HEK293 (cell line): ENCODE measurements around the gene LIPN.

ENCODE experiments used
- CTCF ChIA-PET: fragments of 350-600 bp; formaldehyde crosslinking; extraction: SDS; loops from one replicate; lab custom pipeline; 2021; ENCODE audit warnings: antibody characterized with exemption; lab: Yijun Ruan, JAX
- POLR2A ChIA-PET: fragments of 300-600 bp; formaldehyde crosslinking; extraction: SDS; loops from one replicate; lab custom pipeline; 2020; ENCODE audit warnings: antibody characterized with exemption, inconsistent platforms; lab: Yijun Ruan, JAX
- H3K27ac ChIP-seq: fragments of 200-500 bp; sonication (Bioruptor generic); 2 replicates; pipeline ENCODE4 v1.5.1; 2014; ENCODE audit warnings: low read depth, low read length, control low read depth, inconsistent platforms; ENCODE audit errors: extremely low read depth
- H3K36me3 ChIP-seq, 2 experiments: fragments of 200-500 bp in 1 of 2; sonication (Bioruptor generic) in 1 of 2; 1 replicate in 1 of 2; 2 replicates in 1 of 2; pipeline ENCODE4 v1.5.1; 2014 to 2017; ENCODE audit warnings: inconsistent platforms in 2 of 2, low read length in 2 of 2; ENCODE audit not compliant: control insufficient read depth in 2 of 2, insufficient read depth in 1 of 2
- H3K4me1 ChIP-seq: fragments of 200-500 bp; sonication (Bioruptor generic); 2 replicates; pipeline ENCODE4 v1.5.1; 2014; ENCODE audit warnings: mild to moderate bottlenecking, low read length, inconsistent platforms; ENCODE audit not compliant: control insufficient read depth, insufficient read depth
- H3K4me3 ChIP-seq: 2 replicates; pipeline ENCODE4 v1.5.1; 2011; ENCODE audit warnings: low read depth, mild to moderate bottlenecking, control low read depth, low read length, moderate library complexity
- H3K9me3 ChIP-seq: fragments of 200-500 bp; sonication (Bioruptor generic); 2 replicates; pipeline ENCODE4 v1.5.1; 2014; ENCODE audit warnings: low read depth, low read length, inconsistent platforms; ENCODE audit not compliant: control insufficient read depth, insufficient read depth
- EGR2 ChIP-seq: fragments of 450-650 bp; formaldehyde crosslinking; IDR thresholded peaks from 2 replicates; pipeline ENCODE4 v1.5.1; 2016; ENCODE audit warnings: low read depth, missing biosample characterization, missing genetic modification characterization
- HOXC10 ChIP-seq: sonication (generic); formaldehyde crosslinking; IDR thresholded peaks from 2 replicates; pipeline ENCODE4 v1.8.1; 2023; ENCODE audit warnings: mild to moderate bottlenecking, missing genetic modification reagents
- HOXD13 ChIP-seq: sonication (generic); formaldehyde crosslinking; IDR thresholded peaks from 2 replicates; pipeline ENCODE4 v1.8.0; 2022; ENCODE audit warnings: missing genetic modification reagents, borderline replicate concordance
- MYNN ChIP-seq: fragments of 450-650 bp; formaldehyde crosslinking; IDR thresholded peaks from 2 replicates; pipeline ENCODE4 v1.5.1; 2016; ENCODE audit warnings: missing biosample characterization, missing genetic modification characterization, borderline replicate concordance
- SCRT2 ChIP-seq: fragments of 450-650 bp; formaldehyde crosslinking; IDR thresholded peaks from 2 replicates; pipeline ENCODE4 v1.5.1; 2016; ENCODE audit warnings: missing biosample characterization, missing genetic modification characterization
- ZFP3 ChIP-seq: fragments of 450-650 bp; formaldehyde crosslinking; IDR thresholded peaks from 2 replicates; pipeline ENCODE4 v1.5.1; 2016; ENCODE audit warnings: low read depth, missing biosample characterization, missing genetic modification characterization
- ZFP37 ChIP-seq: fragments of 450-650 bp; formaldehyde crosslinking; IDR thresholded peaks from 2 replicates; pipeline ENCODE4 v1.5.1; 2016; ENCODE audit warnings: missing biosample characterization, missing genetic modification characterization
- ZNF112 ChIP-seq: fragments of 450-650 bp; formaldehyde crosslinking; IDR thresholded peaks from 2 replicates; pipeline ENCODE4 v1.5.0; 2017; ENCODE audit warnings: missing biosample characterization, missing genetic modification characterization
- ZNF155 ChIP-seq: fragments of 450-650 bp; formaldehyde crosslinking; IDR thresholded peaks from 2 replicates; pipeline ENCODE4 v1.5.1; 2016; ENCODE audit warnings: missing biosample characterization, missing genetic modification characterization
- ZNF174 ChIP-seq: fragments of 450-650 bp; formaldehyde crosslinking; IDR thresholded peaks from 2 replicates; pipeline ENCODE4 v1.5.0; 2017; ENCODE audit warnings: missing biosample characterization, mild to moderate bottlenecking, missing genetic modification characterization
- ZNF391 ChIP-seq: fragments of 450-650 bp; formaldehyde crosslinking; IDR thresholded peaks from 2 replicates; pipeline ENCODE4 v1.5.1; 2016; ENCODE audit warnings: low read depth, missing biosample characterization, missing genetic modification characterization, borderline replicate concordance
- ZNF521 ChIP-seq: fragments of 450-650 bp; formaldehyde crosslinking; IDR thresholded peaks from 2 replicates; pipeline ENCODE4 v1.5.1; 2017; ENCODE audit warnings: missing biosample characterization, mild to moderate bottlenecking, missing genetic modification characterization
- ZNF529 ChIP-seq: fragments of 450-650 bp; formaldehyde crosslinking; IDR thresholded peaks from 2 replicates; pipeline ENCODE4 v1.5.1; 2017; ENCODE audit warnings: missing genetic modification characterization, missing biosample characterization; ENCODE audit not compliant: insufficient replicate concordance
- ZNF544 ChIP-seq: fragments of 450-650 bp; formaldehyde crosslinking; IDR thresholded peaks from 2 replicates; pipeline ENCODE4 v1.5.0; 2017; ENCODE audit warnings: missing biosample characterization, missing genetic modification characterization
- ZNF571 ChIP-seq: fragments of 450-650 bp; formaldehyde crosslinking; IDR thresholded peaks from 2 replicates; pipeline ENCODE4 v1.5.0; 2017; ENCODE audit warnings: missing biosample characterization, missing genetic modification characterization
- ZNF670 ChIP-seq: fragments of 450-650 bp; formaldehyde crosslinking; IDR thresholded peaks from 2 replicates; pipeline ENCODE4 v1.5.1; 2016; ENCODE audit warnings: missing biosample characterization, missing genetic modification characterization, low read depth
- ZNF677 ChIP-seq: fragments of 450-650 bp; IDR thresholded peaks from 2 replicates; pipeline ENCODE4 v1.5.0; 2018; ENCODE audit warnings: missing biosample characterization, mild to moderate bottlenecking, missing genetic modification characterization, moderate library complexity
- ZNF792 ChIP-seq: fragments of 450-650 bp; formaldehyde crosslinking; IDR thresholded peaks from 2 replicates; pipeline ENCODE4 v1.5.1; 2016; ENCODE audit warnings: missing biosample characterization, missing genetic modification characterization
- ZSCAN16 ChIP-seq: fragments of 450-650 bp; formaldehyde crosslinking; IDR thresholded peaks from 2 replicates; pipeline ENCODE4 v1.5.1; 2016; ENCODE audit warnings: missing biosample characterization, missing genetic modification characterization
- ZSCAN30 ChIP-seq: fragments of 450-650 bp; IDR thresholded peaks from 2 replicates; pipeline ENCODE4 v1.5.1; 2018; ENCODE audit warnings: missing biosample characterization, mild to moderate bottlenecking, missing genetic modification characterization, moderate library complexity
- ZXDB ChIP-seq: fragments of 450-650 bp; formaldehyde crosslinking; IDR thresholded peaks from 2 replicates; pipeline ENCODE4 v1.5.1; 2016; ENCODE audit warnings: missing biosample characterization, missing genetic modification characterization
- TF ChIP-seq, protein P1 (sequence below): fragments of 450-650 bp; formaldehyde crosslinking; IDR thresholded peaks from 2 replicates; pipeline ENCODE4 v1.5.1; 2017; ENCODE audit warnings: missing biosample characterization, missing genetic modification characterization
- TF ChIP-seq, protein P2 (sequence below): fragments of 450-650 bp; formaldehyde crosslinking; IDR thresholded peaks from 2 replicates; pipeline ENCODE4 v1.5.1; 2016; ENCODE audit warnings: missing biosample characterization, missing genetic modification characterization
- TF ChIP-seq, protein P3 (sequence below): fragments of 450-650 bp; formaldehyde crosslinking; IDR thresholded peaks from 2 replicates; pipeline ENCODE4 v1.5.1; 2016; ENCODE audit warnings: missing biosample characterization, missing genetic modification characterization
- TF ChIP-seq, protein P4 (sequence below): fragments of 450-650 bp; formaldehyde crosslinking; conservative IDR thresholded peaks from 2 replicates; pipeline ENCODE4 v1.5.1; 2016; ENCODE audit warnings: low read depth, missing biosample characterization, missing genetic modification characterization
- TF ChIP-seq, protein P5 (sequence below): fragments of 450-650 bp; formaldehyde crosslinking; IDR thresholded peaks from 2 replicates; pipeline ENCODE4 v1.5.1; 2017; ENCODE audit warnings: missing biosample characterization, missing genetic modification characterization

Gene LIPN

DNA sequence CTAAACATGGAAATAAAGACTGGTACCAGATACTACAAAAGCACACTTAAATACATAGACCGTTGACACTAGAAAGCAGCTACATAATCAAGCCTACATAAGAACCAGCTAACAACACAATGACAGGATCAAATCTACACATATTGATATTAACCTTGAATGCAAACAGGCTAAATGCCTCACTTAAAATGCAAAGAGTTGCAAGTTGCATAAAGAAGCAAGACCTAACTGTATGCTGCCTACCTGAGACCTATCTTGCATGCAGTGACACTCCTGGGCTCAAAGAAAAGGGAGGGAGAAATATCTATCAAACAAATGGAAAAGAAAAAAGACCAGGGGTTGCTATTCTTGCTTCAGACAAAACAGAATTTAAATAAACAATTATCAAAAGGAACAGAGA, 14.2 kb upstream of the LIPN start (continued):
- no peak for TF ChIP-seq ZNF677
- TF ChIP-seq ZNF529 (tag by site-specific recombination), result peak; percentile 64
- no peak for TF ChIP-seq ZNF174 (tag by site-specific recombination)
- no peak for TF ChIP-seq ZFP3 (tag by site-specific recombination)
- no peak for TF ChIP-seq ZNF521 (tag by site-specific recombination)
- TF ChIP-seq MYNN (tag by site-specific recombination), result no peak
- TF ChIP-seq, protein P1, sequence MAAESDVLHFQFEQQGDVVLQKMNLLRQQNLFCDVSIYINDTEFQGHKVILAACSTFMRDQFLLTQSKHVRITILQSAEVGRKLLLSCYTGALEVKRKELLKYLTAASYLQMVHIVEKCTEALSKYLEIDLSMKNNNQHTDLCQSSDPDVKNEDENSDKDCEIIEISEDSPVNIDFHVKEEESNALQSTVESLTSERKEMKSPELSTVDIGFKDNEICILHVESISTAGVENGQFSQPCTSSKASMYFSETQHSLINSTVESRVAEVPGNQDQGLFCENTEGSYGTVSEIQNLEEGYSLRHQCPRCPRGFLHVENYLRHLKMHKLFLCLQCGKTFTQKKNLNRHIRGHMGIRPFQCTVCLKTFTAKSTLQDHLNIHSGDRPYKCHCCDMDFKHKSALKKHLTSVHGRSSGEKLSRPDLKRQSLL (tag by site-specific recombination), result no peak
- TF ChIP-seq, protein P2, sequence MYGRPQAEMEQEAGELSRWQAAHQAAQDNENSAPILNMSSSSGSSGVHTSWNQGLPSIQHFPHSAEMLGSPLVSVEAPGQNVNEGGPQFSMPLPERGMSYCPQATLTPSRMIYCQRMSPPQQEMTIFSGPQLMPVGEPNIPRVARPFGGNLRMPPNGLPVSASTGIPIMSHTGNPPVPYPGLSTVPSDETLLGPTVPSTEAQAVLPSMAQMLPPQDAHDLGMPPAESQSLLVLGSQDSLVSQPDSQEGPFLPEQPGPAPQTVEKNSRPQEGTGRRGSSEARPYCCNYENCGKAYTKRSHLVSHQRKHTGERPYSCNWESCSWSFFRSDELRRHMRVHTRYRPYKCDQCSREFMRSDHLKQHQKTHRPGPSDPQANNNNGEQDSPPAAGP (tag by site-specific recombination), result no peak
- TF ChIP-seq ZNF670 (tag by site-specific recombination), result no peak

DNA sequence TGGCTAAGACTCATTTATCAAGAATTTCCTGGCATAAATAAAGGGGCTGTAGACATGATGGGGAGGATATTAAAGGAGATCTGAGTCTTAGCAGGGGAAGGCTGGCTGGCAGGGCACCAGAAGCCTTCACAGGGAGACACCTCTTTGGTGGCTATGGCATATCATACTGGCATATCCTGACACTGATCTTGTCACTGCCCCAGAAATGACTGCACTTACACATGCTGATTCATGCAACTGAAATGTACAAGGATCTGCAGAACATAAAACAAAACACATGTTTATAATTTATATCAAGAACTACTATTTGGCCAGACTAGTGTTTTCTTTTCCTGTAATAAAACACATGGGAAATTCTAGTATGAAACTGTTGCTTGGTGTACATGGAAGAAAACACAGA, 5.5 kb upstream of the LIPN start:
- Histone ChIP-seq H3K4me1 (no peaks in the 10 kb centered on the region), H3K27ac (no peak overlapping the region), H3K9me3 (no peaks in the 10 kb centered on the region), H3K4me3 (no peak overlapping the region), H3K36me3 (no peaks in the 10 kb centered on the region)
- no peak for TF ChIP-seq ZNF112
- TF ChIP-seq, protein P3, sequence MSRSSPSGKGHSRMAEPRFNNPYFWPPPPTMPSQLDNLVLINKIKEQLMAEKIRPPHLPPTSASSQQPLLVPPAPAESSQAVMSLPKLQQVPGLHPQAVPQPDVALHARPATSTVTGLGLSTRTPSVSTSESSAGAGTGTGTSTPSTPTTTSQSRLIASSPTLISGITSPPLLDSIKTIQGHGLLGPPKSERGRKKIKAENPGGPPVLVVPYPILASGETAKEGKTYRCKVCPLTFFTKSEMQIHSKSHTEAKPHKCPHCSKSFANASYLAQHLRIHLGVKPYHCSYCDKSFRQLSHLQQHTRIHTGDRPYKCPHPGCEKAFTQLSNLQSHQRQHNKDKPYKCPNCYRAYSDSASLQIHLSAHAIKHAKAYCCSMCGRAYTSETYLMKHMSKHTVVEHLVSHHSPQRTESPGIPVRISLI (tag by site-specific recombination), result no peak
- TF ChIP-seq ZNF544, result no peak
- TF ChIP-seq ZSCAN16 (tag by site-specific recombination), result no peak
- no peak for TF ChIP-seq ZSCAN30 (tag by site-specific recombination)
- no peak for TF ChIP-seq EGR2 (tag by site-specific recombination)
- TF ChIP-seq ZNF571 (tag by site-specific recombination), result no peak
- TF ChIP-seq, protein P4, sequence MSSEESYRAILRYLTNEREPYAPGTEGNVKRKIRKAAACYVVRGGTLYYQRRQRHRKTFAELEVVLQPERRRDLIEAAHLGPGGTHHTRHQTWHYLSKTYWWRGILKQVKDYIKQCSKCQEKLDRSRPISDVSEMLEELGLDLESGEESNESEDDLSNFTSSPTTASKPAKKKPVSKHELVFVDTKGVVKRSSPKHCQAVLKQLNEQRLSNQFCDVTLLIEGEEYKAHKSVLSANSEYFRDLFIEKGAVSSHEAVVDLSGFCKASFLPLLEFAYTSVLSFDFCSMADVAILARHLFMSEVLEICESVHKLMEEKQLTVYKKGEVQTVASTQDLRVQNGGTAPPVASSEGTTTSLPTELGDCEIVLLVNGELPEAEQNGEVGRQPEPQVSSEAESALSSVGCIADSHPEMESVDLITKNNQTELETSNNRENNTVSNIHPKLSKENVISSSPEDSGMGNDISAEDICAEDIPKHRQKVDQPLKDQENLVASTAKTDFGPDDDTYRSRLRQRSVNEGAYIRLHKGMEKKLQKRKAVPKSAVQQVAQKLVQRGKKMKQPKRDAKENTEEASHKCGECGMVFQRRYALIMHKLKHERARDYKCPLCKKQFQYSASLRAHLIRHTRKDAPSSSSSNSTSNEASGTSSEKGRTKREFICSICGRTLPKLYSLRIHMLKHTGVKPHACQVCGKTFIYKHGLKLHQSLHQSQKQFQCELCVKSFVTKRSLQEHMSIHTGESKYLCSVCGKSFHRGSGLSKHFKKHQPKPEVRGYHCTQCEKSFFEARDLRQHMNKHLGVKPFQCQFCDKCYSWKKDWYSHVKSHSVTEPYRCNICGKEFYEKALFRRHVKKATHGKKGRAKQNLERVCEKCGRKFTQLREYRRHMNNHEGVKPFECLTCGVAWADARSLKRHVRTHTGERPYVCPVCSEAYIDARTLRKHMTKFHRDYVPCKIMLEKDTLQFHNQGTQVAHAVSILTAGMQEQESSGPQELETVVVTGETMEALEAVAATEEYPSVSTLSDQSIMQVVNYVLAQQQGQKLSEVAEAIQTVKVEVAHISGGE, result no peak
- TF ChIP-seq, protein P5, sequence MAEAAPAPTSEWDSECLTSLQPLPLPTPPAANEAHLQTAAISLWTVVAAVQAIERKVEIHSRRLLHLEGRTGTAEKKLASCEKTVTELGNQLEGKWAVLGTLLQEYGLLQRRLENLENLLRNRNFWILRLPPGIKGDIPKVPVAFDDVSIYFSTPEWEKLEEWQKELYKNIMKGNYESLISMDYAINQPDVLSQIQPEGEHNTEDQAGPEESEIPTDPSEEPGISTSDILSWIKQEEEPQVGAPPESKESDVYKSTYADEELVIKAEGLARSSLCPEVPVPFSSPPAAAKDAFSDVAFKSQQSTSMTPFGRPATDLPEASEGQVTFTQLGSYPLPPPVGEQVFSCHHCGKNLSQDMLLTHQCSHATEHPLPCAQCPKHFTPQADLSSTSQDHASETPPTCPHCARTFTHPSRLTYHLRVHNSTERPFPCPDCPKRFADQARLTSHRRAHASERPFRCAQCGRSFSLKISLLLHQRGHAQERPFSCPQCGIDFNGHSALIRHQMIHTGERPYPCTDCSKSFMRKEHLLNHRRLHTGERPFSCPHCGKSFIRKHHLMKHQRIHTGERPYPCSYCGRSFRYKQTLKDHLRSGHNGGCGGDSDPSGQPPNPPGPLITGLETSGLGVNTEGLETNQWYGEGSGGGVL (tag by site-specific recombination), result no peak
- TF ChIP-seq ZFP37, result no peak
- no peak for TF ChIP-seq SCRT2
- TF ChIP-seq HOXD13 (CRISPR knock-in tag), result no peak
- TF ChIP-seq ZNF155, result no peak
- TF ChIP-seq ZNF792 (tag by site-specific recombination), result no peak
- no peak for TF ChIP-seq ZNF391
- no peak for TF ChIP-seq ZXDB (tag by site-specific recombination)
- no peak for TF ChIP-seq HOXC10
- CTCF ChIA-PET, result no interaction called here
- POLR2A ChIA-PET, result no interaction called here
